OCI-LY3 (cell line): ENCODE results near the gene UTP20.

Experiments
- H2AFZ ChIP-seq: fragments of 200-600, 300-600 bp; shearing (Covaris generic); 2 replicates; pipeline ENCODE4 v1.6.0; 2014; ENCODE audit warnings: antibody characterized with exemption, low read depth, low read length
- H3K27ac ChIP-seq: fragments of 200-600, 300-600 bp; sonication (generic); 2 replicates; pipeline ENCODE4 v1.5.1; 2014; ENCODE audit warnings: mild to moderate bottlenecking, low read length, moderate library complexity, mixed read lengths
- H3K27me3 ChIP-seq: fragments of 200-600, 300-600 bp; sonication (generic); 2 replicates; pipeline ENCODE4 v1.6.1; 2014; ENCODE audit warnings: low read depth, low read length, mixed read lengths
- H3K36me3 ChIP-seq: fragments of 200-600, 300-600 bp; sonication (generic); replicated peaks from 2 replicates; pipeline ENCODE3; 2014; ENCODE audit warnings: low read depth, low read length, mixed read lengths
- H3K4me1 ChIP-seq: fragments of 300-600, 200-600 bp; sonication (generic); 2 replicates; pipeline ENCODE4 v1.6.1; 2014; ENCODE audit warnings: low read length, mixed read lengths
- H3K4me2 ChIP-seq: fragments of 200-600, 300-600 bp; sonication (generic); 2 replicates; pipeline ENCODE4 v1.6.1; 2014; ENCODE audit warnings: low read length, mixed read lengths
- H3K4me3 ChIP-seq: fragments of 300-600, 200-600 bp; sonication (generic); 2 replicates; pipeline ENCODE4 v1.5.1; 2014; ENCODE audit warnings: antibody characterized with exemption, mild to moderate bottlenecking, low read length, moderate library complexity
- H3K79me2 ChIP-seq: fragments of 300-600, 200-600 bp; shearing (Covaris generic); 2 replicates; pipeline ENCODE4 v1.6.1; 2014; ENCODE audit warnings: mild to moderate bottlenecking, low read length, mixed read lengths
- H3K9ac ChIP-seq: fragments of 300-600, 200-600 bp; shearing (Covaris generic); 2 replicates; pipeline ENCODE4 v1.6.0; 2014; ENCODE audit warnings: mild to moderate bottlenecking, low read length, moderate library complexity
- H3K9me3 ChIP-seq: fragments of 200-600, 300-600 bp; shearing (Covaris generic); 2 replicates; pipeline ENCODE4 v1.6.1; 2014; ENCODE audit warnings: low read length, mixed read lengths; ENCODE audit not compliant: insufficient read depth
- H4K20me1 ChIP-seq: fragments of 200-600, 300-600 bp; sonication (generic); 2 replicates; pipeline ENCODE4 v1.6.1; 2016; ENCODE audit warnings: low read length, mixed read lengths; ENCODE audit not compliant: insufficient read depth
- EZH2phosphoT487 ChIP-seq: fragments of 200-600 bp; shearing (Covaris generic); IDR thresholded peaks from 2 replicates; pipeline ENCODE4 v1.6.1; 2018; ENCODE audit warnings: antibody characterized with exemption, mixed run types, low read depth
- TF ChIP-seq, protein P1 (sequence below): fragments of 200-600, 300-600 bp; sonication (generic); IDR thresholded peaks from 2 replicates; pipeline ENCODE4 v1.5.1; 2014; ENCODE audit warnings: antibody characterized with exemption, low read length, low read depth

Gene UTP20

DNA sequence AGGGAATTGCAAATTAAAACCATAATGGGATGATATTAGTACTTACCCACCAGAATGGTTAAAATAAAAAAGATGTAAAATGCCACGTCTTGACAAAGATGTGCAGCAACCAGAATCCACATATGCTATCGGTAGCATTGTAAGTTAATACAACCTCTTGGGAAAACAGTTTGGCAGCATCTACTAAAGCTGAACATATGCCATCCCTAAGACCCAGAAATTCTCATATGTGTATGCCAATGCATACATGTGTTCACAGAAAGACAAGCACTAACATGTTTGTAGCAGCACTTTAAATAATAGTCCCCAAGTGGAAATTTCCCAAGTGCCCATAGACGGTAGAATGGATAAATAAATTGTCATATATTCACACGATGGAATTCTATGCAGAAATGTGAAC lies 41.6 kb upstream of the UTP20 start:
- H3K79me2 ChIP-seq: no peaks in the 10 kb centered on the region
- H3K9me3 ChIP-seq: no peaks in the 10 kb centered on the region
- no peaks in the 10 kb centered on the region for H3K36me3 ChIP-seq
- H3K4me2 ChIP-seq: no peak overlapping the region
- no peak overlapping the region for H3K4me3 ChIP-seq
- H2AFZ ChIP-seq: no peak overlapping the region
- H3K27ac ChIP-seq: no peak overlapping the region
- H3K9ac ChIP-seq: no peak overlapping the region
- H3K27me3 ChIP-seq: no peaks in the 10 kb centered on the region
- H3K4me1 ChIP-seq: no peaks in the 10 kb centered on the region
- TF ChIP-seq, protein P1, sequence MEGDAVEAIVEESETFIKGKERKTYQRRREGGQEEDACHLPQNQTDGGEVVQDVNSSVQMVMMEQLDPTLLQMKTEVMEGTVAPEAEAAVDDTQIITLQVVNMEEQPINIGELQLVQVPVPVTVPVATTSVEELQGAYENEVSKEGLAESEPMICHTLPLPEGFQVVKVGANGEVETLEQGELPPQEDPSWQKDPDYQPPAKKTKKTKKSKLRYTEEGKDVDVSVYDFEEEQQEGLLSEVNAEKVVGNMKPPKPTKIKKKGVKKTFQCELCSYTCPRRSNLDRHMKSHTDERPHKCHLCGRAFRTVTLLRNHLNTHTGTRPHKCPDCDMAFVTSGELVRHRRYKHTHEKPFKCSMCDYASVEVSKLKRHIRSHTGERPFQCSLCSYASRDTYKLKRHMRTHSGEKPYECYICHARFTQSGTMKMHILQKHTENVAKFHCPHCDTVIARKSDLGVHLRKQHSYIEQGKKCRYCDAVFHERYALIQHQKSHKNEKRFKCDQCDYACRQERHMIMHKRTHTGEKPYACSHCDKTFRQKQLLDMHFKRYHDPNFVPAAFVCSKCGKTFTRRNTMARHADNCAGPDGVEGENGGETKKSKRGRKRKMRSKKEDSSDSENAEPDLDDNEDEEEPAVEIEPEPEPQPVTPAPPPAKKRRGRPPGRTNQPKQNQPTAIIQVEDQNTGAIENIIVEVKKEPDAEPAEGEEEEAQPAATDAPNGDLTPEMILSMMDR: no peak
- no peak for TF ChIP-seq EZH2phosphoT487
- no peaks in the 10 kb centered on the region for H4K20me1 ChIP-seq

DNA sequence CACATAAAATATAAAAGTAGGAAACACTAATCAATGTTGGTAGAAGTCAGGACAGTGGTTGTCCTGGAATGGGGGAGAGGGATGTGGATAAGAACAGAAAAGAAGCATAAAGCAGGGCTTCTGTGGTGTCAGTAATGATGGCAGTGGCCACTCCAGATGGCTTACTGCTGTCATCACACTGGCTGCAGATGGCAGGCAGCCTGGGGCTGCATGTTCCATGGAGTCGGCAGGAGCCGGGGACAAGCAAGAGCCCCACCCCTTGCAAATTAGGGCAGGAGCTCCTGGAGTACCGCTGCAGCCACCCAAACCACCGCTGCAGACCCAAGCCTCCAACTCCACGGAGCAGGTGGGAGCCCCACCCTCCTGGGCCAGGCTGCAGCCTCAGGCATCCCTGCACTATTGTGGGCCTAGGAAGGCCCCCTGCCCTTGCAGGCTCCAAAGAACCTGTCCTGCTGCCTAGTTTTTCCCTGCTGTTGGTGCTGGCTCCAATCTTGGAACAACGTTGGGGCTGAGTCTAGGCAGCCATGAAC lies 41.0 kb upstream of the UTP20 start:
- Histone ChIP-seq H4K20me1 (no peaks in the 10 kb centered on the region), H3K4me1 (no peaks in the 10 kb centered on the region), H3K4me2 (no peak overlapping the region), H3K79me2 (no peaks in the 10 kb centered on the region), H2AFZ (no peak overlapping the region), H3K9me3 (no peaks in the 10 kb centered on the region), H3K9ac (no peak overlapping the region), H3K27me3 (no peaks in the 10 kb centered on the region), H3K27ac (no peak overlapping the region), H3K36me3 (no peaks in the 10 kb centered on the region), H3K4me3 (no peak overlapping the region)
- no peak for TF ChIP-seq EZH2phosphoT487

DNA sequence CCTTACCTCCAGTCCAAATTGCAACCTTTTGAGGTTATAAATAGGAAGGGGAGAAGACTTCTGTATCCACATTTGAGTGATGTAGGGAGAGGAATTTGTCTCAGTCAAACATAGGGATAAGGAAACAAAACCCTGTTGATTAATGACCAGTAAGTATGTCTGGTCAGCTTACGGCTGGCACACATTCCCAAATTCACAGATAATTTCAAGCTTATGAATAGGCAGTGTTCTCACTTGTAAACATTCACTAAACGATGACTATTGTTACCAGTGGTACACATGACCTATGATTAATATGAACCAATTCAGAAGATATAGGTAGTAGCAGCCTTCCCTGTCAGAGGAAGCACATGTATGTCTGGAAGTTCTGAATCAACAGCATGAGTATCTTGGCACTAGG lies 36.8 kb upstream of the UTP20 start:
- Histone ChIP-seq H3K9me3 (no peaks in the 10 kb centered on the region), H2AFZ (no peak overlapping the region), H3K4me2 (no peak overlapping the region), H3K27me3 (no peaks in the 10 kb centered on the region), H3K27ac (no peak overlapping the region), H3K4me1 (no peaks in the 10 kb centered on the region), H4K20me1 (no peaks in the 10 kb centered on the region), H3K9ac (no peak overlapping the region), H3K79me2 (no peaks in the 10 kb centered on the region), H3K4me3 (no peak overlapping the region), H3K36me3 (no peaks in the 10 kb centered on the region)
- no peak for TF ChIP-seq EZH2phosphoT487
- TF ChIP-seq, protein P1: no peak

DNA sequence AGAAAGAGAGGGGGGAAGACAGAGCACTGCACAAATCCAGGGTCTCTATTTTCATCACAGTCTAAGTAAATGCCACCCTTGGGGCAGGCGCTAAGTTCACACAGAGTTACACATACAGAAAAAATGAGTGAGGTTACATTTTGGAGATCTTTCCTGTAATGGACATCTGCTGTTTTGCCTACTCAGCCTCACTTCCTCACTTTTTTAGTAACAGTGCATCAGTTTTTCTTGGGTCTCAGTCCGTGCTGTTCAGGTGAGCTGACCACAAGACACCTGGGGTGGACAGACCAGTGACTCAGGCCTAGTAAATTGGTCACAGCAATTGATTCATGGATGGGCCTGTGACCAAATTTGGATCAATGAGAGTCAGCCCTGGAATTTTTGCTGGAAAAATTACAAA lies 36.3 kb upstream of the UTP20 start:
- Histone ChIP-seq H3K79me2 (no peaks in the 10 kb centered on the region), H3K9ac (no peak overlapping the region), H3K4me2 (no peak overlapping the region), H2AFZ (no peak overlapping the region), H3K27ac (no peak overlapping the region), H3K4me1 (no peaks in the 10 kb centered on the region), H4K20me1 (no peaks in the 10 kb centered on the region), H3K36me3 (no peaks in the 10 kb centered on the region), H3K4me3 (no peak overlapping the region), H3K27me3 (no peaks in the 10 kb centered on the region), H3K9me3 (no peaks in the 10 kb centered on the region)
- TF ChIP-seq, protein P1: no peak
- TF ChIP-seq EZH2phosphoT487: no peak

DNA sequence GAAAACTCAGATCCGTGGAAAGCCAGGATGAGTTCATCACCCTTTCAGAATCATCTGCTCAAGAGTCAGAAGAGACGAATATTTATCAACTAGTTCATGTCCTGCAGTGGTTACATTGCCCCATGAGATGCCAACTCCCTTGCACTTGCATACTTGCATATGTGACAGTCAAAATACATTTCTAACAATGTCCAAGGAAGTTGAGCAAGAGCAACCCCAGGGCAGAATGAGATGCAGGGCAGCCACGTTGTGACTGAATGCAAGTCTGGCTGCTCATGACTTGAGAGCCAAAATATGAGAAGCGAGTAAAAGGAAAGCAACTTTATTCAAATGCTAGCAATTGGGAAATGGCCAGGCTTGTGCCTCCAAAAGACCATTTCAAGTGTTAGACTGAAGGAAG lies 23.6 kb upstream of the UTP20 start:
- TF ChIP-seq EZH2phosphoT487: no peak
- TF ChIP-seq, protein P1: no peak

More for the DNA sequence above, 23.6 kb upstream of the UTP20 start:
- Histone ChIP-seq H4K20me1 (no peaks in the 10 kb centered on the region), H3K9me3 (no peaks in the 10 kb centered on the region), H3K4me2 (no peak overlapping the region), H2AFZ (no peak overlapping the region), H3K36me3 (no peaks in the 10 kb centered on the region), H3K4me3 (no peak overlapping the region), H3K27me3 (peaks cover 3% of the 10 kb centered on the region; the same call in 1 of the 2 replicates), H3K4me1 (no peaks in the 10 kb centered on the region), H3K27ac (no peak overlapping the region), H3K9ac (no peak overlapping the region), H3K79me2 (no peaks in the 10 kb centered on the region)
